ENCODE measurements around the gene EIF2B4.
"Not testable (repeated sequence)": the region's sequence is repeated elsewhere in the genome, so short reads cannot be mapped to it uniquely, and the experiment has no call there.

Gene EIF2B4

DNA sequence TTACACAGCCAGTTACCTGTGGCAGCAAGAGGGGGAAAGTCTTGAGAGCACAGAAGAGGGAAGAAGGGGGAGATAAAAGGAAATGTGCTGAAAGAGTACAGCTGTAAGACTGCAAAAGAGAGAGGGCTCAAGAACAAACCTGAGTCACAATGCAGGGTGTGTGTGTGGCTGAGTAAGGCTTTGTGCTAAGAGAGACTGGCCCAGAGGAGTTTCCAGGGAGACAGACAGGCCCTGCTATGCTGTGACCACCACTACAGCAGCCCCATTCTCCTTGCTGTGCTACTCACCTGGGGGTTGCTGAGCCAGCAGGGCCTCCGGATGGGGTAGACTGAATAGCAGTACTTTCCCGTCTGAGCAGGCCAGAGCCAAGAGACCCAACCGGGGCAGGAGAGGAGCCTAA lies 34.8 kb downstream of the EIF2B4 start:
- no peak for DNase-seq

- DNase-seq, result no peak
These were observed 45.4 kb downstream of the EIF2B4 start for GRCh38 chr2:27324720-27325119.

DNA sequence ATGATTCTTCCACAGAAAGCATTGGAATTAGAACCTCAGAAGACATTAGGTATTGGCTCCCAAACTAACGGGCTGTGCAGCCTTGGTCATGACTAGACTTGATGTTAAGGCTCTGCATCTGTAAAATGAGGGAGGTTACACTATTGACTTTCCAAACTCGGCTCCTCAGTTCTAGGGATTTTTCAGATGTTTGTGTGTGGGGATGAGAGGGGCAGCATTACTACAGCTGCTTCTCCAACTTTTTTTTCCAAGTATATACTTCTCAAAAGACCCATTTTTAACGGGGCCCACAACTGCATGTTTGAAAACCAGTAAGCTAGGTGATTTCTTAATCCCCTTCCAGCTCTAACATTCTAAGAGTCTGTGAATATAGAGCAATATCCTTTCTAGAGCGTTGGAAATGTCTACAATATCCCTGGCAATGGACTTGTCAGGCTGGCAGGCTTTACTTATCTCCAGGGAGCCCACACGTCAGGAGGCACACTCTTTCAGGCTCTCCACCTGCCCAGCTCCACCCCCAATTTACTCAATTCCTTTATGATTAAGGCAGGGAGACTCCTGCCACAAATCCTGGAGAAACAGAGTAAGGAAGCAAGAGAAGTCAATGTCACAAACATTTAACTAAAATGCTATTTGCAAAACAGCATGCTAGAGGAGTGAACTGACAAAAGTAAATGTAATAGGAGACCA lies 46.4 kb downstream of the EIF2B4 start:
- no peak for DNase-seq

GRCh38 chr2:27322766-27323595 lies 47.2 kb downstream of the EIF2B4 start, which contains the start of gene MPV17:
Gene MPV17 (minus strand): TSS chr2:27323097. CDS start chr2:27322517, 580 bp downstream.
- DNase-seq, result peak; percentile 72

DNA sequence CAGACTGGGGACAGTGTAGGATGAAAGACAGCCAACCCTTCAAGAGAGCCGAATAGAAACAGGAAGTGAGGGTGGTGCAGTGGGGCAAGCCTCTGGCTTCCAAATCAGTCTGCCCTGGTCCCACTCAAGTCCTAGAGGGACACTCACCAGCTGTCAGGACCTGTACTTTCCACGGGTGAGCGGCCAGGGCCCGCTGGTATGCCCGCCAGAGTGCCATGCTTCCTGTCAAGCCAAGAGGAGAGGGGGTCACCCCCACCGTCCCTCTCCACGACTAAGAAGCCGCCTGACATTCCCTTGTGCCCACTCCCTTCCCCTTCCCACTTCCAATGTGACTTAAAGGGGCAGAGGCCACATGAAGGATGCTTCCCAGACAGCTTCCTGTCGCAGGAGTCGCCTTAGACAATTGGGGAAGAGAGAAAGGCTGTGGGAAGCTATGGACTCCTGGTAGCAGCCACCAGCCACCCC lies 47.8 kb downstream of the EIF2B4 start:
- DNase-seq, result no peak

DNA sequence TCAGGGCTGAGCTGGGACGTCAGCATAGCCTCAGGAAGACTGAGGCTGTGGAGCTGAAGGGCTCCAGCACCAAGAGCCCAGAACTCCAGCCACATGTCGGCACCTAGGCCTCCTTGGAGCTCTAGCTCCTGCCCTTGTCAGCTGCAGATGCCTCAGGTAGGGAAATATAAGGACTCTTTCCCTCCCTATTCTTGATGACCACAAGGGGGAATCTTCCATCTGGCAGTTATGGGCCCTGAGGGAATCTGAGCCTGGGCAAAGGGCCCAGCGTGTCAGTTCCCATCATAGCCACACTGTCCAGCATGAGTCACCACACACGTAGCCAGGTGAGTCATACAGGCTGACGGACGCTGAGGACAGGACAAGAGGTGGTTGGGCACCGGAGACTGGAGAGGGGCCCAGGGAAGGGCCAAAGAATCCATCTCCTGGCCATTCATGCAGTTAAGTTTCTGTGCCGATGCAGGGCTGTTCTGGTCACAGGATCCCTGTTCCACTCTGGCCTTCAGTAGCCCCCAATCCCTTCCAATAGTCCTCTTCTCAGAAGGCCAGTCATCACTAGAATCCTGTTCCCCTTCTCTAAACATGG lies 49.1 kb downstream of the EIF2B4 start:
- no peak for DNase-seq

- not testable (repeated sequence) for DNase-seq
These were observed 50.3 kb downstream of the EIF2B4 start for GRCh38 chr2:27319839-27320238.

GRCh38 chr2:27316655-27317412 lies 53.3 kb downstream of the EIF2B4 start:
- DNase-seq, result peak; percentile 19

DNA sequence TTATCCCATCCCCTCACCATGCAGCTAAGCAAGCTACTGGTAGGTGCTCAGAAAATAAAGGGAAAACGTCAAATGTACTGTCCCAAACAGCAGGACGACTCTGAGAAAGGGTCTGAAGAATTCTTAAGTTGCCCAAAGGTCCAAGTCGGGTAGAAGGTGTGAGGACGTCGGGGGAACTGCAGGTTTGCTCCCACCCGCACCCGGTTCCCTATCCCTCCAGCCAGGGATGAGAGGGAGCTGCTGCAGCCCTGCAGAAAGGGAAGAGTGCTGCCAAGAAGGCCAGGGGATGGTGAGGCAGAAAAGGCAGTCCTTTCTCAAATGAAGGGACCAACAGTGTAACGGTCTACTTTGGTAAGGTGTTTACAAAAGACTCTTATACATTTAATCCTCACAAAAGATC lies 55.0 kb downstream of the EIF2B4 start:
- DNase-seq, result no peak

GRCh38 chr2:27314709-27315108 lies 55.4 kb downstream of the EIF2B4 start:
- DNase-seq, result no peak

Measured in NCI-H2081 treated with DMSO at 0.1 percent for 48 hours (cell line).